Keratinocyte (primary cell): Measurements from ENCODE around the gene SBNO2. TPM values are rescaled to one million over a fixed set of nuclear protein-coding genes. Genes with fewer than 3 reads are reported as not detected.

ENCODE experiments used
- DNase-seq: peaks from one replicate; pipeline ENCODE4 v3.0.0-alpha.2; 2011; ENCODE audit warnings: low read depth, missing footprints, low spot score
- FAIRE-seq: peaks from 2 replicates; lab custom pipeline; 2011; peaks lifted over from hg19 to GRCh38; lab: Jason Lieb, UNC
- H2AFZ ChIP-seq: 2 replicates; pipeline ENCODE4 v1.6.0; 2012; ENCODE audit warnings: low read length, control low read depth, inconsistent platforms; ENCODE audit not compliant: control insufficient read depth
- H3K27ac ChIP-seq: 2 replicates; pipeline ENCODE4 v1.5.1; 2011; ENCODE audit warnings: low read length; ENCODE audit not compliant: control insufficient read depth, insufficient read depth
- H3K27me3 ChIP-seq: 3 replicates; pipeline ENCODE4 v1.6.0; 2011; ENCODE audit warnings: low read length; ENCODE audit not compliant: control insufficient read depth, insufficient read depth; ENCODE audit errors: extremely low read depth
- H3K36me3 ChIP-seq, 2 experiments: 2 replicates in 1 of 2; 3 replicates in 1 of 2; pipeline ENCODE4 v1.5.1; 2011; ENCODE audit warnings: low read length in 2 of 2, mild to moderate bottlenecking in 1 of 2; ENCODE audit not compliant: control insufficient read depth in 2 of 2, insufficient read depth in 2 of 2; ENCODE audit errors: extremely low read depth in 1 of 2
- H3K4me1 ChIP-seq: 3 replicates; pipeline ENCODE4 v1.5.1; 2011; ENCODE audit warnings: low read length; ENCODE audit not compliant: control insufficient read depth, insufficient read depth; ENCODE audit errors: extremely low read depth
- H3K4me2 ChIP-seq: 3 replicates; pipeline ENCODE4 v1.6.0; 2011; ENCODE audit warnings: low read depth, low read length; ENCODE audit not compliant: control insufficient read depth, insufficient read depth; ENCODE audit errors: extremely low read depth
- H3K4me3 ChIP-seq, 3 experiments: fragments of 200-600 bp in 1 of 3; sonication (generic) in 1 of 3; 2 replicates in 2 of 3; 3 replicates in 1 of 3; pipeline ENCODE4 v1.5.1; 2011 to 2016; ENCODE audit warnings: low read length in 3 of 3, mild to moderate bottlenecking in 3 of 3, control low read depth in 2 of 3, inconsistent platforms in 1 of 3, low read depth in 1 of 3, mixed read lengths in 1 of 3, mixed run types in 1 of 3, moderate library complexity in 1 of 3; ENCODE audit not compliant: control insufficient read depth in 2 of 3, insufficient read depth in 2 of 3; ENCODE audit errors: extremely low read depth in 1 of 3
- H3K79me2 ChIP-seq: 2 replicates; pipeline ENCODE4 v1.6.0; 2012; ENCODE audit warnings: low read length; ENCODE audit not compliant: control insufficient read depth, insufficient read depth
- H3K9ac ChIP-seq: 3 replicates; pipeline ENCODE4 v1.6.0; 2011; ENCODE audit warnings: low read length; ENCODE audit not compliant: control insufficient read depth, insufficient read depth; ENCODE audit errors: extremely low read depth
- H3K9me1 ChIP-seq: 3 replicates; pipeline ENCODE4 v1.6.0; 2011; ENCODE audit warnings: low read length; ENCODE audit not compliant: control insufficient read depth, insufficient read depth; ENCODE audit errors: extremely low read depth
- H3K9me3 ChIP-seq: 2 replicates; pipeline ENCODE4 v1.5.1; 2012; ENCODE audit warnings: low read depth, low read length; ENCODE audit not compliant: control insufficient read depth
- H4K20me1 ChIP-seq: 3 replicates; pipeline ENCODE4 v1.6.0; 2011; ENCODE audit warnings: low read length; ENCODE audit not compliant: control insufficient read depth, insufficient read depth; ENCODE audit errors: extremely low read depth
- EZH2 ChIP-seq: IDR thresholded peaks from one replicate; pipeline ENCODE4 v1.6.1; 2012; ENCODE audit warnings: inconsistent platforms, mild to moderate bottlenecking, low read length, moderate library complexity
- dilution Hi-C: fragments of 300-500 bp; cut with MboI; formaldehyde crosslinking; loops from one replicate; pipeline ENCODE4 v1.7.0; 2020; ENCODE audit warnings: low sequenced_read_pairs; ENCODE audit not compliant: extremely low pct_ligation_motif_present
- polyA plus RNA-seq, 5 experiments: library from polyadenylated mRNA; depleted of rRNA in 3 of 5; stranded (reverse) in 3 of 5; stranded (forward) in 1 of 5; unstranded in 1 of 5; fragments of >200 nt; gene quantifications; 1 replicate in 1 of 5; 2 replicates in 3 of 5; 3 replicates in 1 of 5; pipeline versions ENCODE4 v1.2.1 to v1.2.3, GENCODE V29; 2011 to 2012; ENCODE audit warnings: missing spikeins in 2 of 5, low read depth in 1 of 5, low replicate concordance in 1 of 5
- TF ChIP-seq, protein P1 (sequence below), 3 experiments: IDR thresholded peaks in 1 of 3; conservative IDR thresholded peaks in 1 of 3; optimal IDR thresholded peaks in 1 of 3; 2 replicates in 2 of 3; 3 replicates in 1 of 3; pipeline versions ENCODE3 to v1.5.1; 2011; ENCODE audit warnings: low read length in 3 of 3, mild to moderate bottlenecking in 3 of 3, moderate library complexity in 2 of 3, control low read depth in 1 of 3, inconsistent platforms in 1 of 3; ENCODE audit not compliant: insufficient read depth in 2 of 3; ENCODE audit errors: extremely low read depth in 1 of 3

SBNO2 gene
- polyA plus RNA-seq, 1 donor (not counting 4 experiments of a cell fraction or from before 2014, with no cell fraction given), result 10.9 TPM

GRCh38 chr19:1117654-1118053, 56.4 kb downstream of the SBNO2 start:
- no peak overlapping the region for H3K27ac ChIP-seq
- no peak overlapping the region for H3K9ac ChIP-seq
- FAIRE-seq (no peak), DNase-seq (no peak)
- no peaks in the 10 kb centered on the region for H3K27me3 ChIP-seq
- peaks cover 3% of the 10 kb centered on the region for H4K20me1 ChIP-seq
- TF ChIP-seq, protein P1, sequence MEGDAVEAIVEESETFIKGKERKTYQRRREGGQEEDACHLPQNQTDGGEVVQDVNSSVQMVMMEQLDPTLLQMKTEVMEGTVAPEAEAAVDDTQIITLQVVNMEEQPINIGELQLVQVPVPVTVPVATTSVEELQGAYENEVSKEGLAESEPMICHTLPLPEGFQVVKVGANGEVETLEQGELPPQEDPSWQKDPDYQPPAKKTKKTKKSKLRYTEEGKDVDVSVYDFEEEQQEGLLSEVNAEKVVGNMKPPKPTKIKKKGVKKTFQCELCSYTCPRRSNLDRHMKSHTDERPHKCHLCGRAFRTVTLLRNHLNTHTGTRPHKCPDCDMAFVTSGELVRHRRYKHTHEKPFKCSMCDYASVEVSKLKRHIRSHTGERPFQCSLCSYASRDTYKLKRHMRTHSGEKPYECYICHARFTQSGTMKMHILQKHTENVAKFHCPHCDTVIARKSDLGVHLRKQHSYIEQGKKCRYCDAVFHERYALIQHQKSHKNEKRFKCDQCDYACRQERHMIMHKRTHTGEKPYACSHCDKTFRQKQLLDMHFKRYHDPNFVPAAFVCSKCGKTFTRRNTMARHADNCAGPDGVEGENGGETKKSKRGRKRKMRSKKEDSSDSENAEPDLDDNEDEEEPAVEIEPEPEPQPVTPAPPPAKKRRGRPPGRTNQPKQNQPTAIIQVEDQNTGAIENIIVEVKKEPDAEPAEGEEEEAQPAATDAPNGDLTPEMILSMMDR (optimal IDR thresholded peaks at IDR 0.05 in 1 of 3, IDR thresholded peaks at IDR 0.05 in 1 of 3, conservative IDR thresholded peaks at IDR 0.05 in 1 of 3; ENCODE audit: extremely low read depth in 1 of 3, insufficient read depth in 2 of 3, low read length in 3 of 3), result no peak
- TF ChIP-seq EZH2, result no peak
- H3K9me1 ChIP-seq, result no peaks in the 10 kb centered on the region
- dilution Hi-C loops, result no loop called here
- peaks cover 40 to 51% of the 10 kb centered on the region in 2 experiments for H3K36me3 ChIP-seq
- H3K79me2 ChIP-seq, result no peaks in the 10 kb centered on the region
- no peak overlapping the region for H3K4me3 ChIP-seq
- peaks cover 2% of the 10 kb centered on the region for H3K4me1 ChIP-seq
- no peak overlapping the region for H3K4me2 ChIP-seq
- no peaks in the 10 kb centered on the region for H3K9me3 ChIP-seq
- no peak overlapping the region for H2AFZ ChIP-seq

DNA sequence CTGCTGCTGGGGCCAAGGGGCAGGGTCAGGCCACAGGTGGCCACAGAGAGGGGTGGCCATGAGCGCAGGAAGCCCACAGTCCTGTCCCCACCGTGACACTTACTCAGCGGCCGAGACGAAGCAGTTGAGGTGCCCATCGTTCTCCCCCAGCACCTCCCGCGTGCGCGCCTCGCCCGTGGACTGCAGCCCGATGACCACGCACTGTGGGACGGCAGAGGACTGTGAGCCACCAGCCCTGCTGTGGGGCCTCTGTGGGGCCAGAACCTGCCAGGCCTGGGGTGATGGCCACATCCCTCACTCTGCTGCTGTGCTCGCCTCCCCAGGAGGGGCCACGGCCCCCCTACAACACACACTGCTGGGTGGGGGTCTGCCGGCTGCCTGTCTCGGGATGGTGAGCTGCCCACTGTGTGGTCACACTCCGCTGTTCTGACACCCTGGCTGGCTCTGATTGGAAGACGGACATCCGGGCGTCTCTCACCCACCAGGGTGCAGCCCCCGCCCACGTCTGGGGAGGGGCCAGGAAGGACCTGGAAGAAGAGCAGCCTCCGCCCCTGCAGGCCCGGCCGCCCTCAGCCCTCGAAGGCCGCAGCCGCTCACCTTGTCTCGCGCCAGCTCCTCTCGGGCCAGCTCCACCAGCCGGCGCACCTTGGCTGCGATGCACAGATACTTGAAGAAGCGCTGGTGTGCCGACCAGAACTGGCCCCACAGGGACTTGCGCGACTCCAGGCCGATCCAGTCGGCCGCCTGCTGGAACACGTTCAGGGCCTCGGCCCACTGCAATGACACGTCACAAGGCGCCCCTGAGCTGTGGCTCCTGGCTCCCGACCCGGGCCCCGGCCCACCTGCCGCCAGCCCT, 57.1 kb downstream of the SBNO2 start:
- no peak for DNase-seq
- Histone ChIP-seq H3K9ac (no peak overlapping the region), H3K79me2 (no peaks in the 10 kb centered on the region), H3K4me1 (peaks cover 5% of the 10 kb centered on the region), H3K9me3 (no peaks in the 10 kb centered on the region), H3K27me3 (no peaks in the 10 kb centered on the region), H3K27ac (no peak overlapping the region), H3K36me3 (peaks cover 38 to 48% of the 10 kb centered on the region in 2 experiments), H2AFZ (no peak overlapping the region), H4K20me1 (peaks cover 3% of the 10 kb centered on the region), H3K9me1 (no peaks in the 10 kb centered on the region), H3K4me3 (no peak overlapping the region), H3K4me2 (no peak overlapping the region)
- TF ChIP-seq EZH2, result no peak
- TF ChIP-seq, protein P1 (optimal IDR thresholded peaks at IDR 0.05 in 1 of 3, IDR thresholded peaks at IDR 0.05 in 1 of 3, conservative IDR thresholded peaks at IDR 0.05 in 1 of 3; ENCODE audit: extremely low read depth in 1 of 3, insufficient read depth in 2 of 3, low read length in 3 of 3), result no peak
- no peak for FAIRE-seq
- dilution Hi-C loops, result no loop called here
